Muscle layer of duodenum (tissue), 2 donors: ENCODE data around the gene PLPP3.

Experiments
- H3K27ac ChIP-seq: one replicate; pipeline ENCODE4 v1.7.0; 2013; ENCODE audit warnings: mild to moderate bottlenecking, low read length
- H3K27me3 ChIP-seq: one replicate; pipeline ENCODE4 v1.7.0; 2013; ENCODE audit warnings: low read depth, mild to moderate bottlenecking, control low read depth, low read length
- H3K36me3 ChIP-seq, 2 donors: one replicate each; pipeline ENCODE4 v1.7.0; 2013; ENCODE audit warnings: low read length in 2 of 2, control low read depth in 1 of 2, mild to moderate bottlenecking in 1 of 2; ENCODE audit not compliant: insufficient read depth in 2 of 2, control insufficient read depth in 1 of 2
- H3K4me1 ChIP-seq, 2 donors: one replicate each; pipeline ENCODE4 v1.7.0; 2013; ENCODE audit warnings: low read length in 2 of 2, mild to moderate bottlenecking in 2 of 2, control low read depth in 1 of 2, moderate library complexity in 1 of 2; ENCODE audit not compliant: insufficient read depth in 2 of 2, control insufficient read depth in 1 of 2
- H3K4me3 ChIP-seq, 2 donors: one replicate each; pipeline ENCODE4 v1.7.0; 2013; ENCODE audit warnings: low read length in 2 of 2, low read depth in 1 of 2, mild to moderate bottlenecking in 1 of 2
- H3K9me3 ChIP-seq, 2 donors: one replicate each; pipeline ENCODE4 v1.7.0; 2013; ENCODE audit warnings: low read length in 2 of 2, control low read depth in 1 of 2, mild to moderate bottlenecking in 1 of 2; ENCODE audit not compliant: control insufficient read depth in 1 of 2
- donor health status: healthy.

PLPP3 gene

DNA sequence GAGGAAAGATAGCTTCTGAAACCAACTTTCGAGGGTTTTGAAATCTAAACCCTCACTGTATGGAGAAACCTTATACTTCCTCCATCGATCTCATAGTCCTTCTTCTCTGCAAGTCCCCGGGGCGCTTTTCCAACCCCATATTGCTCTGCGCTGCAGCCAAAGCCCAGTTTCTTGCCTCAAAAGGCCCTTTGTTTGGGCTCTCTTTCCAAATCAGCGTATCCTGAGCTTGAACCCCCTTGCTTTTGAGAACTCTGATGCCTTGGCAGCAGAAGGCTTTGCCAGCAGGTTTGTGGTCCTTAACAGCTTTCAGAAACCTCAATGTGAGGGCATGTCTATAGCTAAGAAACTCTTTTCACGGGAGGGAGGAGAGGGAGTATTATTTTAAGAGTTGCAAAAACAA lies 21.6 kb downstream of the PLPP3 start:
- H3K4me3 ChIP-seq: no peak overlapping the region
- H3K4me1 ChIP-seq: peaks cover 0 to 7% of the 10 kb centered on the region in 2 donors
- H3K27ac ChIP-seq: no peak overlapping the region
- H3K27me3 ChIP-seq: no peaks in the 10 kb centered on the region
- H3K36me3 ChIP-seq: no peaks in the 10 kb centered on the region
- H3K9me3 ChIP-seq: no peaks in the 10 kb centered on the region

GRCh38 chr1:56555448-56555847 lies 23.9 kb downstream of the PLPP3 start:
- Histone ChIP-seq H3K27ac (no peak overlapping the region), H3K4me1 (peaks cover 0 to 18% of the 10 kb centered on the region in 2 donors)

GRCh38 chr1:56553046-56553445 lies 26.3 kb downstream of the PLPP3 start:
- no peak overlapping the region for H3K27ac ChIP-seq
- H3K4me1 ChIP-seq: peaks cover 0 to 30% of the 10 kb centered on the region in 2 donors
- no peak overlapping the region for H3K4me3 ChIP-seq
- H3K9me3 ChIP-seq: no peaks in the 10 kb centered on the region
- H3K27me3 ChIP-seq: no peaks in the 10 kb centered on the region
- H3K36me3 ChIP-seq: no peaks in the 10 kb centered on the region

More at GRCh38 chr1:56555448-56555847, 23.9 kb downstream of the PLPP3 start:
- Histone ChIP-seq H3K9me3 (no peaks in the 10 kb centered on the region), H3K36me3 (no peaks in the 10 kb centered on the region), H3K27me3 (no peaks in the 10 kb centered on the region), H3K4me3 (no peak overlapping the region)

DNA sequence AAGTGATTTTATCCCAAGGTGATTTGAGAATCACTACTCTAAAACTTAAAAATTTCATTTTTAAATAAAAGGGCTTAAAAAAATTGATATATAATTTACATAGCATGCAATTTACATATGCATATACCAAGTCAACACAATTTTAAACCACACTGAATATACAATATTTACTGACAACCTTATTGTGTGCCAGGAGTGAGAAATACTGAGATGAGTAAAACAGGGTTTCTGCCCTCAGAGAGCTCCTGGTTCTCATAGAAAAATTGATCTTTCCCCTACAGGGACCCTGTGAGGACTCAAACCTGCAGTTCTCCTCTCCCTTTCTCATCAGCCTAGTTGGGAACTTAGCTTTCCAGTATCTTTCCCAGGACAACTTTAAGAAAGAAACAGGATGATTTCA lies 27.0 kb downstream of the PLPP3 start:
- no peaks in the 10 kb centered on the region for H3K27me3 ChIP-seq
- H3K9me3 ChIP-seq: no peaks in the 10 kb centered on the region
- no peak overlapping the region for H3K4me3 ChIP-seq
- no peaks in the 10 kb centered on the region for H3K36me3 ChIP-seq
- H3K4me1 ChIP-seq: peaks cover 0 to 30% of the 10 kb centered on the region in 2 donors
- no peak overlapping the region for H3K27ac ChIP-seq

GRCh38 chr1:56551691-56552090 lies 27.7 kb downstream of the PLPP3 start:
- peaks cover 0 to 30% of the 10 kb centered on the region in 2 donors for H3K4me1 ChIP-seq
- H3K4me3 ChIP-seq: no peak overlapping the region
- no peaks in the 10 kb centered on the region for H3K9me3 ChIP-seq
- no peaks in the 10 kb centered on the region for H3K36me3 ChIP-seq
- H3K27ac ChIP-seq: no peak overlapping the region
- no peaks in the 10 kb centered on the region for H3K27me3 ChIP-seq

DNA sequence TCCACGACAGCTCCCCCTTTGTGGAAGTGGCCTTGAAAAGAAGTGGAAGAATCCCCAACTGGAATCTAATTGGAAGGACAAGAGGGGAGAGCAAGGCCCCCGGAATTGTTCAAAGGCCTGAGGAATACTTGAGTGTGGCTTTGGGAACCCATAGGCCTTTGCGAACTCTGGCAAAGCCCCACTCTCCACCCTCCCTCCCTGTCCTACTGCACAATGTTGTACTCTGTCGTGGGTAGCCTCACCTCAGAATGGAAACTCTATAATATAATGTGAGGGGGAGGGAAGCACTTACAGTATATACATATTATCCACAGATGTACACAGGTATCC lies 28.5 kb downstream of the PLPP3 start:
- Histone ChIP-seq H3K4me1 (peaks cover 0 to 30% of the 10 kb centered on the region in 2 donors), H3K27me3 (no peaks in the 10 kb centered on the region), H3K4me3 (no peak overlapping the region), H3K36me3 (no peaks in the 10 kb centered on the region), H3K27ac (no peak overlapping the region), H3K9me3 (no peaks in the 10 kb centered on the region)

GRCh38 chr1:56550138-56550858 lies 29.1 kb downstream of the PLPP3 start:
- H3K27me3 ChIP-seq: no peaks in the 10 kb centered on the region
- H3K27ac ChIP-seq: no peak overlapping the region

GRCh38 chr1:56548571-56548970 lies 30.8 kb downstream of the PLPP3 start:
- Histone ChIP-seq H3K9me3 (no peaks in the 10 kb centered on the region), H3K4me1 (peaks cover 0 to 32% of the 10 kb centered on the region in 2 donors), H3K27me3 (no peaks in the 10 kb centered on the region), H3K36me3 (no peaks in the 10 kb centered on the region), H3K27ac (no peak overlapping the region), H3K4me3 (no peak overlapping the region)

More at GRCh38 chr1:56550138-56550858, 29.1 kb downstream of the PLPP3 start:
- Histone ChIP-seq H3K4me1 (peaks cover 0 to 34% of the 10 kb centered on the region in 2 donors), H3K36me3 (no peaks in the 10 kb centered on the region), H3K9me3 (no peaks in the 10 kb centered on the region), H3K4me3 (no peak overlapping the region)

DNA sequence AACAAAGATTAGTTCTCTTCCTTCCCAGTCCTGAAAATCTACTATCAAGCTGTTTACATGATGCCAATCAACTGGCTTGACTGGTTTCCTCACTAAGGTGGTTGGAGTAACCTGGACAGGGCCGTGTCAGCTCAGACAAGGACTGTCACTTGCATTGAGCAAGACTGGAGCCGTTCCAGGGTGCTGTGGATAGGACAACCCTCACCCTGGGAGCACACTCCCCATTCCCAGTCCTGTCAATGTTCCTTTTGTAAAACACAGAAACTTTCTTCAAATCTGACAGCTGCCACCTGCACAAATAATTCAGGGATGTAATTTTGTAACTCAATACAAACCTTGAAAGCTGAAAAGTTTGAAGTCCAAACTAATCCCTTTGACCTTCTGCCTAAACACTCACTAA lies 31.4 kb downstream of the PLPP3 start:
- H3K4me1 ChIP-seq: peaks cover 0 to 29% of the 10 kb centered on the region in 2 donors
- no peak overlapping the region for H3K4me3 ChIP-seq
- H3K36me3 ChIP-seq: no peaks in the 10 kb centered on the region
- H3K27ac ChIP-seq: no peak overlapping the region
- H3K27me3 ChIP-seq: no peaks in the 10 kb centered on the region
- H3K9me3 ChIP-seq: no peaks in the 10 kb centered on the region

- Histone ChIP-seq H3K27me3 (no peaks in the 10 kb centered on the region), H3K9me3 (no peaks in the 10 kb centered on the region), H3K36me3 (no peaks in the 10 kb centered on the region), H3K4me3 (no peak overlapping the region), H3K27ac (no peak overlapping the region), H3K4me1 (peaks cover 0 to 29% of the 10 kb centered on the region in 2 donors)
These were observed 31.9 kb downstream of the PLPP3 start for GRCh38 chr1:56547473-56547872.

GRCh38 chr1:56545711-56546110 lies 33.7 kb downstream of the PLPP3 start:
- Histone ChIP-seq H3K4me3 (no peak overlapping the region), H3K4me1 (peaks cover 0 to 22% of the 10 kb centered on the region in 2 donors), H3K27me3 (no peaks in the 10 kb centered on the region), H3K9me3 (no peaks in the 10 kb centered on the region), H3K27ac (no peak overlapping the region), H3K36me3 (no peaks in the 10 kb centered on the region)
